HG02885 (cell line): ENCODE results near the gene GAB2.

Experiments
- ATAC-seq: cut with Tn5 transposase; IDR thresholded peaks from one replicate; pipeline ENCODE4 v1.9.1; 2021; ENCODE audit warnings: mild to moderate bottlenecking; ENCODE audit not compliant: unreplicated experiment, poor library complexity

Gene GAB2

DNA sequence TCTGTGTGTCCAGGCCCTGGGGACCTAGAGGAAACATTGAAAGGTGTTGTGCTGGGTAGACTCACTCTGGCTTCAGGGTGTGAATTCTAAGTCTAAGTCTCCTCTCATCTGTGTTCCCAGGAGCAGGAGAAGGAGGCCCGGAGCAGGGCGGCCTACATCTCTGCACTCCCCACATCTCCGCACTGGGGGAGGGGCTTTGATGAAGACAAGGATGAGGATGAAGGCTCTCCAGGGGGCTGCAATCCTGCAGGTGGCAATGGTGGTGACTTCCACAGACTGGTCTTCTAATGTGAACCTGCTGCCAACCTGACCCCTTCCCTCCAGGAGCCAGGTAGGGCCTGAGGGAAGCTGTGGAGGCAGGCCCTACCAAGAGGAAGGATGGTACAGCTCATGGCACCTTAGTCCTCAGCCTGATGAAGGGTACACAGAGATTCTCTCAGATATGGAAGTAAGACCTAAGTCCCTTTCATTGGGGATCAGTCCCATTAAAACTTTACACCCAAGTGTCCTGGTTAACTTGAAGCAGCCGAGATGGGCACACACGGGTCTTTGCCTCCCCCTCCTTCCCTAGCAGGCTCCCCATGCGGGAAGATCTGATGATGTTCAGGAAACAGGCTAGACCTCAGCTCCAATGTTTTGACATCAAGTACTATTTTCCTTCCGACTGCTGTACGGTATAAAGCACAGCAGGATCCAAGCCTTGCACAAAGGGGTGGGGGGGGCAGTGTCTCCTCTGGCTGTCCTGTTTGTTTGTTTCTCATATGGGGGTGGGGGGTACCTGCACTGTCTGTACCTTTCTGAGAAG lies 203.9 kb downstream of the GAB2 start:
- ATAC-seq = no peak

DNA sequence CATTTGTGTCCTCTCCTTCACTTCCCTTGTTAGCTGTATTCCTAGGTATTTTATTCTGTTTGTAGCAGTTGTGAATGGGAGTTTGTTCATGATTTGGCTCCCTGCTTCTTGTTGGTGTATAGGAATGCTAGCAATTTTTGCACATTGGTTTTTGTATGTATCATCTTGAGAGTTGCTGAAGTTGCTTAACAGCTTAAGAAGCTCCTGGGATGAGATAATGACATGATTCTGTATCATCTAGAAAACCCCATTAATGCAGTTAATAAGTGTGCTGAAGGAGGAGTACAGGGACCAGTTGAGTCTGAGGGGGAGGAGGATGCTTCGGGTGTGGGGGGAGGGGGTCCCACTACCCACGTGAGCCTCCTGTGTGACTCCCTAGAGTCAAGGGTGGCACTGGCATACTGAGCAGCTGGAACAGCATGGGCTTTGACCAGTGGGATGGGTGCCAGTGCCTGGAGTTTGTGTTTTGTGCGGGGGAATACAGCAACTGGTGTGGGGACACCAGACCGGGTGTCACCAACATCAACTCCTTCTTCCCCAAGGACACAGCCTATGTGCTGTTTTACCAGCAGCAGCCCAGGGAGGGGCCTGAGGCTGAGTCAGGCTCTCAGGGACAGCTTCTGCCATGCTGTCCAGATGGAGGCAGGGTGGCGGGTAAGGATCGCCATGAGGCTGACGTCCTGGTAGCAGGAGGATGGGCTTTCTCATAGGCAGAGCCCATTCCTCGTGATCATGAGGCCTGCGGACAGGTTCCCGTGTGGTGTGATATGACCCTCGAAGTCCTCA lies 204.8 kb downstream of the GAB2 start:
- ATAC-seq = no peak

DNA sequence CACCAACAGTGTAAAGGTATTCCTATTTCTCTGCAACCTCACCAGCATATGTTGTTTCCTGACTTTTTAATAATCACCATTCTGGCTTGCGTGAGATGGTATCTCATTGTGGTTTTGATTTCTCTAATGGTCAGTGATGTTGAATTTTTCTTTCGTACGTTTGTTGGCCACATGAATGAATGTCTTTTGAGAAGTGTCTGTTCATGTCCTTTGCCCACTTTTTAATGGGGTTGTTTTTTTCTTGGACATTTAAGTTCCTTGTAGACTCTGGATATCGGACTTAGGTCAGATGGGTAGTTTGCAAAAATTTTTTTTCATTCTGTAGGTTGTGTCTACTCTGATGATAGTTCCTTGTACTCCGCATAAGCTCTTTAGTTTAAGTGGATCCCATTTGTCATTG lies 206.1 kb downstream of the GAB2 start:
- ATAC-seq = no peak

DNA sequence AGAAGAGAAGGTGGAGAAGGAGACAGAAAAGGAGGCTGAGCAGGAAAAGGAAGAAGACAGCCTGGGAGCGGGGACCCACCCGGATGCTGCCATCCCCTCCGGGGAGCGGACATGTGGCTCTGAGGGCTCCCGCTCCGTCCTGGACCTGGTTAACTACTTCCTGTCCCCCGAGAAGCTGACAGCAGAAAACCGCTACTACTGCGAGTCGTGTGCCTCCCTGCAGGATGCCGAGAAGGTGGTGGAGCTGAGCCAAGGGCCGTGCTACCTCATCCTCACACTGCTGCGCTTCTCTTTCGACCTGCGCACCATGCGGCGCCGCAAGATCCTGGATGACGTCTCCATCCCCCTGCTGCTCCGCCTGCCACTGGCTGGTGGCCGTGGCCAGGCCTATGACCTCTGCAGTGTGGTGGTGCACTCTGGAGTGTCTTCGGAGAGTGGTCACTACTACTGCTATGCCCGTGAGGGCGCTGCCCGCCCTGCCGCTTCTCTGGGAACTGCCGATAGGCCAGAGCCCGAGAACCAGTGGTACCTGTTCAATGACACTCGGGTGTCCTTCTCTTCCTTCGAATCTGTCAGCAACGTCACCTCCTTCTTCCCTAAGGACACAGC lies 207.5 kb downstream of the GAB2 start:
- no peak for ATAC-seq

DNA sequence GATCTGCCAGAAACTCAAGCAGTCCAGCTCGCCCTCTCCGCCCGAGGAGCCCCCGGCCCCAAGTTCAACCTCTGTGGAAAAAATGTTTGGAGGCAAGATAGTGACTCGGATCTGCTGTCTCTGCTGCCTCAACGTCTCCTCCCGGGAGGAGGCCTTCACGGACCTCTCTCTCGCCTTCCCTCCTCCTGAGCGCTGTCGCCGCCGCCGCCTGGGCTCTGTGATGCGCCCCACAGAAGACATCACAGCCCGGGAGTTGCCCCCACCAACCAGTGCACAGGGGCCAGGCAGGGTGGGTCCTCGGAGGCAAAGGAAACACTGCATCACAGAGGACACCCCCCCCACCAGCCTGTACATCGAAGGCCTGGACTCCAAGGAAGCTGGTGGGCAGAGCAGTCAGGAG lies 208.1 kb downstream of the GAB2 start:
- ATAC-seq = no peak

DNA sequence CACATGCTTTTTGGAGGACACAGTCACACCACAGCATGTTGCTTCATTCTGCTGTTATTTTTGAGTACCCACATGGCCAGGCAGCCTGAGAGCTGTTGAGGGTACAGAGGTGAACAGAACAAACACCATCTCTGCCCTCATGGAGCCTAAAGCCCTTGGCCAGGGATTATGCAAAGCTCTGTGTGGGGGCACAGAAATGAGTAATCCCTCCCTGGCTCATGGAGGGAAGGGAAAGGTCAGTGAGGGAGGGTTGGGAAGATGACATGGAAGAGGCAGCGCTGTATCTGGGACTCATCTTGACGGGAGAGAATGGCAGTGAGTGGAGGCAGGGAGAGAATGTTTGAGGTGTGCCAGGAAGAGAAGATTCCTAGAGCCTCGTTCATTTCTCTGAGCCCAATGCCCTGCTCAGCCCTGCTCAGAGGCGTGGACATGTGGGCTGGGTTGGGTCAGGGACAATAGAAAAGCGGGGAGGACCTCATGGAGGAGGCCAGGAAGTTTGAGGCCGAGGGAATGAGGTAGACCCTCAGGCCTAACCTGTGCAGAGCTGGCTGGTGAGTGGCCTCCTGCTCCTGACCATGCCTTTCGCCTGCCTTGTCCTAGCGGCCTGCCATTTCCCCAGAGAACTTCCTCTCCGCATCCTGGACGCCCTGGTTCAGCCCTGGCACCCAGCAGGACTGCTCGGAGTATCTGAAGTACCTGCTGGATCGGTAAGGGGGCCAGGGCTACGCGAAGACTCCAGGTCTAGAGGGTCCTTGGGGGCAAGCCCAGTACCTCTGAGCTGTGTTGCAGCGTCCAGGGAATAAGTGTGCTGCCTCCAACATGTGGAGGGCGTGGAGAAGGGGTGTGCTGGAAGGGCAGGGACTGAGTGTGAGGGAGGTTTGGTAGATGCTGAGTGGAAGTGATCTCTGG lies 209.1 kb downstream of the GAB2 start:
- no peak for ATAC-seq

DNA sequence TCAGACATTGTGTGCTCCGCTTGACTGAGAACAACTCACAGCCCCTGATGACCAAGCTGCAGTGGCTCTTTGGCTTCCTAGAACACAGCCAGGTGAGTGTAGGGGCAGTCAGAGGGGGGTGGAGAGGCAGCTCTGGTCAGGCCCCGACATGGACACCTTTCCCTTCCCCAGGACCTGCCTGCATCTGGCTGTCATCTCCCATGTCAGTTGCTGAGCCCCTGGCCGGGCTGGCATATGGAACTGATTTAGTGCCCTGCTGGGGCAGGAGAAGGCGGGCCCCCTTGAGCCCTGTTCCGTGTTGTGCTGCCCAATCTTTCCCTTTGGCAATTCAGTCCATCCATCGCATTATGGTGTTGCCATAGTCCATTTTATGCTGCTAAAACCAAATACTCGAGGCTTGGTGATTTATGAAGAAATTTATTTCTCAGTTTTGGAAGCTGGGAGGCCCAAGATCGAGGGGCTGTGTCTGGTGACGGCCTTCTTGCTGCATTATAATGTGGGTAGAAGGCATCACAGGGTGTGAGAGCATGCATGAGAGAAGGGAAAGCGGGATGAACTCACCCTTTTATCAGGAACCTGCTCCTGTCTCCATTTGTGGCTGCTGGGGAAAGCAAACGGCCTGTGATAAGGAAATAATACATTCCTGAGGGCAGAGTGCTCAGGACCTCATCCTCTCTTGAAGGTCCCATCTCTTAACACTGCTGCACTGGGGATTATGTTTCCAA lies 209.9 kb downstream of the GAB2 start:
- no peak for ATAC-seq

DNA sequence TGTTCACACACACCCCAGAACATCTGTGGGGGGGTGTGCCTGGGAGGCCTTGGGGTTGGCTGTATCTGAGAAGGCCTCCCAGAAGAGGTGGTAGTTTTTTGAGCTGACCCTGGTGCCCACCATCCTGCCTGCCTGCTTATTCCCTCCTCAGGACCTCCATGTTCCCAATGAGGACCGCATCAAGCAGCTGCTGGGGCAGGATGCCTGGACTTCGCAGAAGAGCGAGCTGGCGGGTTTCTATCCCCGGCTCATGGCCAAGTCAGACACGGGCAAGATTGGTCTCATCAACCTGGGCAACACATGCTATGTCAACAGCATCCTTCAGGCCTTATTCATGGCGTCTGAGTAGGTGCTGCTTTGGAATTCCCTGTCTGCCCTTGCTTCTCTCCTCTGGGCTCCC lies 211.9 kb downstream of the GAB2 start:
- no peak for ATAC-seq

DNA sequence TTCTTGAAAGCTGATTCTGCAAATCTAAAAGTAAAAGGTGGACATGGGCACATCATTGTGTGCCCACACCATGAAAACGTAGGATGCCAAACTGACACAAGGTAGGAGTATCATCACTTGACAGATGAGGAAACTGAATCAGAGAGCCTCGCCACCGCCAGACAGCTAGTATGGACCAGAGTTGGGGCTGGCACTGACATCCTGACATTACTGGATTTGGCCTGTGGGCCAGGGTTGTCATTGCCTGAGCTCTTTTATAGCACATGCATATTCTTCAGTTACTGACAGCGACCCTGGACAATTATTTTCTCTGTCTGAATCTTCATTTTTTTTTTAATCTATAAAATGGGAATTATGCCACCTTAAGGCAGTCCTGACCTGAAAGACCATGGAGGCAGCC lies 212.4 kb downstream of the GAB2 start:
- ATAC-seq = no peak

DNA sequence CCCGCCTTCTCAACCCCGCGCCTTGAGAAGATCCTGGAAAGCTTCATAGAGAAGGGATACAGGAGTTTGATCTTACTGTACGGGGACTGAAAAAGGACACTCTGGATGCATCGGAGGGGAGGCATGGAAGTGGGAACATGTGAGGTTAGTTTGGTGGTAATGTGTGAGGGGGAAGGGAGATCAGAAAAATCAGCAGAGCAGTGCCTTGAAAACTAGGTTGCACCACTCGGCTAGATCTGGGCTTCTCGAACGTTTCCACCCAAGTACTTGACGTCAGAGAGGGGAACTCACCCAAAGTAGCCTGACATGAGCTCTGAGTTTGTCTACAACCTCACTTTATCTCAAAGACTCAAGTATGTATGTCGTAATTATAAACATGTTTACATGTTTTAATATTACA lies 214.4 kb downstream of the GAB2 start:
- no peak for ATAC-seq

DNA sequence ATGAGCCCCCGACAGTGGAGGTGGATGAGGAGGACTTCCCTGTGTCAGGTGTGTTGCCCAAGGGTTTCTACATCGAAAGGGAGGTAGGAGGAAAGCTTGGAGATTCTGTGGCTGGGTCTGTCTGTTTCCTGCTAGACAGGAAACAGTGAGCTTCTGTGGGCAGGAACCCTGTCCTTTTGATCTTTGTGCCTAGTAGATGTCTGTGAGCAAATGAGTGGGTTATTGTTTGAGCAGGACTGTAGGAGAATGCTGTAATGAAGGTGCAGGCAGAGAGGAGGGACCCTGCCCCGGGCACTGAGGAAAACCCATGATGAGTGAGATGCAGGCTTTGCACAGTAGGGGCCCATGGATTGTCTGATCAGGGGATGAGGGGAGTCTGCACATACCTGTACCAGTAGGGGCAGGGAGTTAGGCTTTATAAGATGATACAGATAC lies 214.9 kb downstream of the GAB2 start:
- ATAC-seq = peak; percentile 55

DNA sequence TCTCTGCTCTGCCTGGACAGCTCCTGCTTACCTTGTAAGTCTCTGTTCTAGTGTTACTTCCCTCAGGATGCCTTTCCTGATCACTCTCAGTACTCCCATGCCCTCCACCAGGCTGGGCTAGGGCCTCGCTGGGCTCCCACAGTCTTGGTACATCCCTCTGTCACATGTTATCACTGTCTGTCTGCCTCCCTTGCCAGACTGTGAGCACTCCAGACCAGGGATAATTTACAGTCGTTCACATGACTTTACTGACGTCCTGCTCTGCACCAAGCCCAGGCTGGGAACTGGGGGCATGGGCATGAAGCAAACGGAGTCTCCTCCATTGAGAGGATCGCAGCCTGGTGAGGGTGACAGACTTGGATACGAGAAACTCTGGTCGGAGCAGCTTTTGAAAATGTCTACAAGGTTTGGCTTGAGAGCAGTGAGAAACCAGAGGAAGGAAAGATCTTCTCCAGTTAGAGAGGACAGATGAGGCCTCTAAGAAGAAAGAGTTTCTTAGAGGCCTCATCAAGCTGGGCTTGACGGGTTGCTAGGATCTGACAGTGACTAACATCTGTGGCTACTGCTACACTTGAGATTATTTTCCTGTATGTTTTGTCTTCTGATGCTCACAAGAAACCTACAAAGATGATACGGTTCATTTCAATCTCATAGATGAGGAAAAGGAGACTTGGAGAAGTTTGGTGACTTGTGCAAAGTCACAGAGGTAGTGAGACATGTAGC lies 216.4 kb downstream of the GAB2 start:
- no peak for ATAC-seq

DNA sequence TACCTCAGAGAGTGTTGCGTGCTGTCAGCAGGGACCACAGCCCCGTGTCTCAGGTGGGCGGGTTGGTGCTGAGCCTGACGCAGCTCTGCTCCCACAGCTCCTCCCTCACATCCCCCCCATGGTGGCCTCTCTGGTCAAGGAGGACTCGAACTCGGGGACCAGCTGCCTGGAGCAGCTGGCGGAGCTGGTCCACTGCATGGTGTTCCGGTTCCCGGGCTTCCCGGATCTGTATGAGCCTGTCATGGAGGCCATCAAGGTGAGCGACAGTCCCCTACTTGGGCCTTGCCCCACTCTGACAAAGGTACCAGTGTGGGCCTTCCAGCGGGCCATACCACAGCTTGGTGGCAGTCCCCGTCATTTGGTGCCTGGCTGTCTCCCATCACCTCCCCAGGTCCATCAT lies 217.1 kb downstream of the GAB2 start:
- no peak for ATAC-seq

DNA sequence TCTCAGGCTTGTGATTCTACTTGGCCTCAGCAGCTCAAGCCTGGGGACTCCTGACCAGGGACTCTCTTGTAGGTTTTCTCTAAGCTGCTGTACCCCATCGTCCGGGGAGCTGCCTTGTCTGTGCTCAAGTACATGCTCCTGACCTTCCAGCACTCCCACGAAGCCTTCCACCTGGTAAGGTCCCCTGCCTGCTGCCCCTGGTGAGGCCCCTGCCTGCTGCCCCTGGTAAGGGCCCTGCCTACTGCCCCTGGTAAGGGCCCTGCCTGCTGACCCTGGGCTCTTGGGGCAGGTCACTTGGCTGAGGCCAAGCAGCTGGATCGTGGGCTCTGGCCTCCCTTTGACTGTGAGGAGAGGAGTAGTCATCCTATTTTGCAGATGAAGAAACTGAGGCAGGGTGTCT lies 217.6 kb downstream of the GAB2 start:
- ATAC-seq = no peak

DNA sequence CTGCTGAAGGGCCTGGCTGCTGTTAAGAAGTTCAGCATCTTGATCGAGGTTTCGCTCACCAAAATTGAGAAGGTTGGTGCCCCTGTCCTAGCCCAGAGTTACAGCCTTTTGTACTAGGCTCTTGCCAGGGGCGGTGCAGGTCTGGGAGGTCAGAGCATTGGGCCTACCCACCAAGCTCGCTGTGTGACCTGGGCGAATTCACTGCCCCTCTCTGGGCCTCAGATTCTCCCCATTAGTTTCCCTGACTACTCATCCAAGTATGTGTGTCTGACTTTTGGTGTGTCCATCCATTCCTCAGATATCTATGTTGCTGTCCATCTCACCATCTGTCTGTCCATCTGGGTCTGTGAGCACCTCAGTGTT lies 218.0 kb downstream of the GAB2 start:
- ATAC-seq = no peak

DNA sequence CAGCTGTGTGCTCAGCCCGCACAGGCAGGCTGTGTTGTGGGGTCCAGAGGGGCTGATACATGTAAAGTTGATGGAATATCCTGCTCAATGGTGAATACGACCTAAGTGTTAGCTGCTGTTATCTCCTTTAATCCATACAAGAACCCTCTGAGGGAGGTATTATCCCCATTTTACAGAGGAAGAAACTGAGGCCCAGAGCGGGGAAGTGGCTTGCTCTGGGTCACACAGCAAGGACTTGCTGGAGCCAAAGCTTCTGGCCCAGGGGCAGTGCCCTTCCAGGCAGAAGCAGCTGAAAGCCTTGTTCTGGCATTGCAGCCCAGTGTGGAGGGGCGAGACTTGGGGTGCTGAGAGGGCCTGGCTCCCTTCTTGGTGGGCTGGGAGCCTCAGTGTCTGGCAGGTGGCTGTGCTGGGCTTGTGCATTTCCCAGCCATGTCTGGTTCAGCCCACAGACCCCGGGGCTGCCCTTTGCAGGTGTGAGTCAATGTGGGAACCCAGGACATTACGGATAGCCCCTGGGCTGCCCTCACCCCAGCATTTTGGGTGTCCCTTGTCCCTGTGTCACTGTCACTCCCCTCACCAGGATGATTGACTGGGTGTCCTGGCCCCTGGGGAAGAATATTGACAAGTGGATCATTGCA lies 218.5 kb downstream of the GAB2 start:
- ATAC-seq = no peak

DNA sequence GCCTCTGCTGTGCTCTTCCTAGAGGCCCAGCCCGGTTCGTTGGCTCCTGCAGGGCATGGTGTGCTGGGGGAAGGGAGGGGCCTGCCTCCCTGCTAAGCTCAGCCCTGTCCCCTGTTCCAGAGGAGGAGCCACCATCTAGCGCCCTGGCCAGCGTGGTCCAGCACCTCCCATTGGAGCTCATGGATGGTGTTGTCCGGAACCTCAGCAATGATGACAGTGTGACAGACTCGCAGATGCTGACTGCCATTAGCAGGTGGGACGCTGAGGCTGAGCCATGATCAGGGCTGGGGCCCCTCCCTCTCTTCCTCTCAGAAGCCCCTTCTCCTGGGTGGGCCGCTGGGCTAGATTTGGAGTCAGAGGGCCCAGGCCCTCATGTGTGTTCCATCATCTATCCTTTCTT lies 219.8 kb downstream of the GAB2 start:
- ATAC-seq = no peak

DNA sequence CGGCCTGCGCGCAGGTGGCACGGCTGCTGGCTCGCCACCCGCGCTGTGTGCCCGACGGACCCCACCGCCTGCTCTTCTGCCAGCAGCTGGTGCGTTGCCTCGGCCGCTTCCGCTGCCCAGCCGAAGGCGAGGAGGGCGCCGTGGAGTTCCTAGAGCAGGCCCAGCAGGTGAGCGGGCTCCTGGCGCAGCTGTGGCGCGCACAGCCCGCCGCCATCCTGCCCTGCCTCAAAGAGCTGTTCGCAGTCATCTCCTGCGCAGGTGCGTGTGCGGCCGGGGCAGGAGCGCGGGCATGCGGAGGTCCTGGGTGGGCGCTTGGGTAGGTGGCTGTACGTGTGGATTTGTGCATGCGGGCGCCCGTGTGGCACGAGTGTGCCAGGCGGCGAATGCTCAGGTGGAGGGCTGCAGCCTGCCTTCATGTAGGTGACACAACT lies 220.9 kb downstream of the GAB2 start:
- no peak for ATAC-seq
